Ramos (cell line): ENCODE results near the gene NCOA1.

Experiments used
- in situ Hi-C: fragments of 300-500 bp; cut with MboI; formaldehyde crosslinking; loops from one replicate; pipeline ENCODE4 v1.14.3; 2022; ENCODE audit warnings: low sequenced_read_pairs; ENCODE audit not compliant: unreplicated experiment

The NCOA1 gene

GRCh38 chr2:24618680-24619079 lies 127.6 kb downstream of the NCOA1 start:
- in situ Hi-C loops = no loop called here

DNA sequence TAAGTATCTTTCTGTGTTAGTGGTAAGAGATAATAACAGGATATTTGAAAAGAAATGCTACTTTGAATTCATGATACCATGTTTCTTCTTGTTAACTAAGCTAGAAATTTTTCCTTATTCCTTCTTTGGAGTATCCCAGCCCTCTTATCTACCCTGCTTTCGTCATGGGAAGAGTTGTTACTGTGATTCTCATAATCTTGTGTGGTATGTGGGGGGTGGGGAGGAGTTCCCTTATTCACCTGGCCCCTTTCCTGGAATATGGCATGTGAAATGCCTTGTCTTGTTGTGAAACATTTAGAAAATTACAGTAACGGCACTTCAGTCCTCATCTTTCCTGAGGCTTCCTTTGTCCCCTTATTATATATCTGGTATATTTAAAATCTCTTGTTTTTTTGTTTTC lies 129.9 kb downstream of the NCOA1 start:
- in situ Hi-C loops = no loop called here

DNA sequence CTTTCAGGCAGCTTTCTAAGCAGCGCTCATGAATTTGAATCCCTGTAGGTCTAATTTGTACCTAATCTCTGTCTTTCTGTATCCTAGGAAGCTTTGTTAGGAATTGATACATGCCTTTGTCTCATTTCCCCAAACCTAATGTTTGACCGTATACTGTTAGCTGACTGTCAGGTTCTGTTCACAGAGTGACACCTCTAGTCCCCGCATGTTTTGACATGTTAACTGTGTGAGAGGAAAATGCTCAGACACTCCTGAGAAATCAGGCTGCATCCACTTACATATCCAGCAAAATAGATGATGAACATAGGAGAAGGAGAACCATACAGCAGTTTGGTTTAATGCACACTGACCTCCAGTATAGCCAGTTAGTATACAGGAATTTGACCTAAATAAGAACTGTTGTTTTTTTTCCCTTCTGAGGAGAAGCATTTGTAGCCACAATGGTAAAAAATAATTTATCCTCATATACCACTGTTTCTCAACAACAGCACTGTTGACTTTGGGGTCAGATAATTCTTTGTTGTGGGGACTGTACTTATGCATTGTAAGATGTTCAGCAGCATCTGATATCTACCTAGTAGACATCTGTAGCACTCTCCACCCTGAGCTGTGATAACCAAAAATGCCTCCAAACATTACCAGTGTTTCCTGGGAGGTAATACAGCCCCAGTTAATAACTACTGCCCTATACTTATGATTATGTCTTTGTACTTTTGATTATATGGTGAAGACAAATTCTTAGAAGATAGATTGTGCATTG lies 130.9 kb downstream of the NCOA1 start:
- in situ Hi-C loops = no loop called here

GRCh38 chr2:24623535-24623934 lies 132.5 kb downstream of the NCOA1 start:
- in situ Hi-C loops = no loop called here

- in situ Hi-C loops = no loop called here
Measured at GRCh38 chr2:24625728-24626127, 134.7 kb downstream of the NCOA1 start.

GRCh38 chr2:24626131-24626530 lies 135.1 kb downstream of the NCOA1 start:
- in situ Hi-C loops = no loop called here

- in situ Hi-C loops = no loop called here
Measured at GRCh38 chr2:24628746-24629145, 137.7 kb downstream of the NCOA1 start.

DNA sequence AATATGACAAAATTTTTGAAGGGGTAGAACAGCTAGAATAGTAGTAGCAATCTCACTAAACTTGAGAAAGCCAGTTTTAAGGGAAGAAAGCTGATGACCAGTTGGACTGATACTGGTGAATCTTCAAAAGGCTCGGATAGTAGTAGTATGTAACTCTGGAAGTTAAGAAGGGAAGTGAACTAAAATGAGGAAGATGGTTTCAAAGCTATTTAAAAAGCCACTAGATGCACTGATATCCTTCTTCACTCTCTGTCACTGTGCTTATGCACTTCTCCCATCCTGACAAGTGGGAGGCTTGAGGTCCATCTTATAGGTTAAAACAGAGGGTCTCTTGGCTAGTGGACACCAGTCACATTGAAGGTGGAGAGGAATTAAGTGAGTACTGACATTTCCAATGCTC lies 141.1 kb downstream of the NCOA1 start:
- in situ Hi-C loops = no loop called here

GRCh38 chr2:24635181-24635580 lies 144.1 kb downstream of the NCOA1 start:
- in situ Hi-C loops = no loop called here

DNA sequence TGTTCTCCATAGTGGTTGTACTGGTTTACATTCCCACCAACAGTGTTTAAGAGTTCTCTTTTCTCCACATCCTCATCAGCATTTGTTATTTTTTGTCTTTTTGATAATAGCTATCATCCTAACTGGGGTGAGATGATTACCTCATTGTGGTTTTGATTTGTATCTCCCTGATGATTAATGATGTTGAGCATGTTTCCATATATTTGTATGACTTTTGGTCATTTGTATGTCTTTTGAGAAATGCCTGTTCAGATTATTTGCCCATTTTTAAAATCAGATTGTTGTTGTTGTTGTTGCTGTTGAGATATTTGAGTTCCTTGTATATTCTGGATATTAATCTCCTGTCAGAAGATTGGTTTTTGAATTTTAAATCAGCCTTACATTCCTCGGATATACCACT lies 147.5 kb downstream of the NCOA1 start:
- in situ Hi-C loops = no loop called here

- in situ Hi-C loops = no loop called here
Measured at GRCh38 chr2:24642351-24642750, 151.3 kb downstream of the NCOA1 start.

- in situ Hi-C loops = no loop called here
Measured at GRCh38 chr2:24643051-24643450, 152.0 kb downstream of the NCOA1 start.

- in situ Hi-C loops = no loop called here
Measured at GRCh38 chr2:24644032-24644431, 153.0 kb downstream of the NCOA1 start.

GRCh38 chr2:24650997-24651642 lies 160.1 kb downstream of the NCOA1 start:
- in situ Hi-C loops = no loop called here

- in situ Hi-C loops = no loop called here
Measured at GRCh38 chr2:24651643-24652003, 160.6 kb downstream of the NCOA1 start.

DNA sequence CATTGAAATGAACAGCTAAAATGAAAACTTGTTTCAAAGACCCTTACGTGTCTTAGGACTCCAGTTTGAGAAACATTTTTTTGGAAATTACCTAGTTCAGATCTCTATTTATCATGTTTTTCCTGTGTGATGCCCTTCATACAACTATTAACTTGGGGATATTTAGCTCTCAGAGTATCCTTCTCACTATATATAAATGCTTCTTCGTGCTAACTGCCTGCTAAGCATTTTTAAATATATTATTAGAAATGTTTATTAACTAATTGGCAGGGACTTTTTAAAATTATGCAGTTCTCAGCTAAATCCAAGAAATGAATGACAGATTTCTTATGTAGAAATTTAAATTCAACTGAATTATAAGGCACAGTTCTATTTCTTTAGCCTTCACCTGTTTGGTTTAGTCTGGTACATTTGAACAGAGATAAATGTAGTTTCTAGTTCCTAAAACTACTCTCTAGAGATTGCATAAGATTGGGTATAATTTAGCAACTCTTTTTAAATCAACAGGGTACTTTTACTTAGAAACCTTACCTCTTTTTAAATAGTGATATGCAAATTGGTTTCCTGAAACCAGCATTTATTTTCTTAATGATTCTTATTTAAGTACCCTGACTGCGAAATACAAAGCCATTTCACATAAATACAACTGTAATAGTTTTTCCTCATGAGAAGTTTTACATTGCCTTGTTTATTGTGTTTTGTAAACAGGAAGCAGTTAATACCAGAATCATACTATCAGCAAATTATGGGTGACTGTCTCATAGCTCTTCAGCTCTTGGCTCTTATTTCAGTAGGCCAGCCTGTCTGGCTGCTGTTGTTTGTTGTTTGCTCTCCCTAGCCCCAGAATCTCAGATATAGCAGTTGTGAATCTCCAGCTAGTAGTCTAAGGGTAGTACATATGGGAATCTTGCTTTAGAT lies 161.5 kb downstream of the NCOA1 start:
- in situ Hi-C loops = no loop called here

DNA sequence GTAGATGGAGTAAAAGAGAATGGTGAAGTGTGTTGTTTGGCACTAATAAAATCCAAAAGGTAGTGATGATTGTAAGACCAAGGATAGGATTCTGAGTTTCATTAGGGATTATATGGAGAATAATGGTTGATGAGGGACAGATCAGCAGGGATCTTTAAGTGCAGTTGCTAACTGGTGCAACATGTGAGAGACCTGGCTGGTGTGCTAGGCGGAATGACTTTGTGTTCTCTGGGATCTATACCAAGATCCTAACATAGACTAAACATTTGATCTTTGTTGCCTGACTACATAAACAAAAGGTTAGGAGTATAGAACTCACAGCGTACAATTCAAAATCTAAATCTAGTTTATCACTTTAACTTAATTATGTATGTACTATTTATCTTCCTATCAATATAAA lies 166.8 kb downstream of the NCOA1 start:
- in situ Hi-C loops = no loop called here

DNA sequence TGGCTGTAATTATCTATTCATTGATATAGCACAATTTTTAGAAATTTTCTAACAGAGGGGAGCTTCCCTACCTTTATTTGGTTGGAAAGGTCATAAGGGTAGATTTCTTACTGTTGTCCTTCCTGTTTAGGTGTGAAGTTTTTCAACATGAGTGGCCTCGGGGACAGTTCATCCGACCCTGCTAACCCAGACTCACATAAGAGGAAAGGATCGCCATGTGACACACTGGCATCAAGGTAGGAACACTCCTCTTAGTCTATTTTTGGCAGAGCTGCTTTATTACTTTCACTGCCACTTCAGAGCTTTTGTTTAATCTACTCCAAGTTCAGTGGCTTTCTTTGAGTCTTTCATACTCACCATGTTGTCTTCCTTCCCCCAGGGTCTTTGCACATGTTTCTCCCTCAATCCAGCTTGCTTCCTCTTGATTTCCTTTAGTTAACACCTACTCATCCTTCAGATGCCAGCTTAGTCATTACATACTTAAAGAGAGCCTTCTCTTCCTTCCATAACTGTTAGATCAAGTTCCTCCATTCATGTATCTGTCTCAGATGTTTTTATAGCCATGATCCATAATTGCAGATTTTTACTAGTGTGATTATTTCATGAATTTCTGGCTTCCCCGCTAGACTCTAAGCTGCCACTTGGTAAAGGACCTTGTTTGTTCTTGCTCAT lies 167.6 kb downstream of the NCOA1 start:
- in situ Hi-C loops = no loop called here

- in situ Hi-C loops = no loop called here
Measured at GRCh38 chr2:24659862-24660261, 168.8 kb downstream of the NCOA1 start.

- in situ Hi-C loops = no loop called here
Measured at GRCh38 chr2:24667542-24667941, 176.5 kb downstream of the NCOA1 start.

DNA sequence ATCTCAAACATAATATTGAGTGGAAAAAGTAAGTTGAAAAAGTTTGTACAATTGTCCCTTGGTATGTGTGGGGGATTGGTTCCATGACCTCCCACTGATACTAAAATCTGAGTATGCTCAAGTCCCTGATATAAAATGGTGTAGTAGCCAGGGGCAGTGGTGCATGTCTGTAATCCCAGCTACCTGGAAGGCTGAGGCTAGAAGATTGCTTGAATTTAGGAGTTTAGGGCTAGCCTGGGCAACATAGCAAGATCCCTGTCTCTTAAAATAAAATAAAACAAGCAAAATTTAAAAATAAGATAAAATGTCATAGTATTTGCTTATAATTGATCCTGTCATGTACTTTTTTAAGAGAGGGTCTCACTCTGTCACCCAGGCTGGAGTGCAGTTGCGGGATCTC lies 180.2 kb downstream of the NCOA1 start:
- in situ Hi-C loops = no loop called here
